ENCODE data around the gene HDLBP. TPM values are rescaled to one million over a fixed set of nuclear protein-coding genes. Genes with fewer than 3 reads are reported as not detected.

HDLBP gene
- total RNA-seq, 1 donor from 2014 or later = 922 TPM

DNA sequence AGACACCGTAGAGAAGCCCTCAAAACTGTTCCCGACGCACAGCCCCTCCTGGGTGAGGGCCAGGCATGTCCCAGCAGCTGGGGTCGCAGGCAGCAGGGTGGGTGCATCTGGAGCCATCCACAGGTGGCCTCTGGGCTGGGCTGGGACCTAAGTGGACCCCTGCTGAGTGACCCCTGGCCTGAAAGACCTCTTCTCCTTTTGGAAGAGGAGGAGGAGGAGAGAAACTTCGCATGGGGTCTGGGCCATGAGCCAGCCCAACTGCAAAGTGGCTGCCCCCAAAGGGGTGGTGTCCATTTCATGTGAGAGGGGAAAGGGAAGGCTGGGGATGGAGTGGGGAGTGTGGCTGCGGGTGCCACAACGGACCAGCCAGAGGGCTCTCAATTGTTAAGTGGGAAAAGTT lies 101.9 kb downstream of the HDLBP start:
- Mint-ChIP-seq H3K27me3 (ENCODE audit: low read depth, unreplicated experiment) (peaks cover 23% of the 10 kb centered on the region), H3K4me3 (ENCODE audit: unreplicated experiment) (no peak overlapping the region), H3K4me1 (ENCODE audit: low read depth, unreplicated experiment) (peaks cover 3% of the 10 kb centered on the region), H3K9me3 (ENCODE audit: unreplicated experiment) (peaks cover 3% of the 10 kb centered on the region), H3K27ac (ENCODE audit: unreplicated experiment) (no peak overlapping the region), H3K36me3 (ENCODE audit: low read depth, unreplicated experiment) (no peaks in the 10 kb centered on the region)
- Histone ChIP-seq H3K4me2 (ENCODE audit: low read length) (no peak overlapping the region), H3K27me3 (ENCODE audit: insufficient read depth, low read length) (peaks cover 5% of the 10 kb centered on the region), H3K9ac (ENCODE audit: low read length) (no peak overlapping the region), H3K79me2 (ENCODE audit: insufficient read depth, low read length) (no peaks in the 10 kb centered on the region), H3K4me1 (ENCODE audit: insufficient read depth, low read length) (no peaks in the 10 kb centered on the region), H3K36me3 (ENCODE audit: insufficient read depth, low read length) (no peaks in the 10 kb centered on the region), H3K27ac (ENCODE audit: low read depth, low read length) (no peak overlapping the region), H3K9me3 (ENCODE audit: insufficient read depth, low read depth, low read length) (no peaks in the 10 kb centered on the region), H3K4me3 (ENCODE audit: insufficient read depth, low read depth, low read length) (no peak overlapping the region), H2AFZ (ENCODE audit: low read depth, low read length) (no peak overlapping the region), H4K20me1 (ENCODE audit: insufficient read depth, low read length) (no peaks in the 10 kb centered on the region)
- TF ChIP-seq, protein P1, sequence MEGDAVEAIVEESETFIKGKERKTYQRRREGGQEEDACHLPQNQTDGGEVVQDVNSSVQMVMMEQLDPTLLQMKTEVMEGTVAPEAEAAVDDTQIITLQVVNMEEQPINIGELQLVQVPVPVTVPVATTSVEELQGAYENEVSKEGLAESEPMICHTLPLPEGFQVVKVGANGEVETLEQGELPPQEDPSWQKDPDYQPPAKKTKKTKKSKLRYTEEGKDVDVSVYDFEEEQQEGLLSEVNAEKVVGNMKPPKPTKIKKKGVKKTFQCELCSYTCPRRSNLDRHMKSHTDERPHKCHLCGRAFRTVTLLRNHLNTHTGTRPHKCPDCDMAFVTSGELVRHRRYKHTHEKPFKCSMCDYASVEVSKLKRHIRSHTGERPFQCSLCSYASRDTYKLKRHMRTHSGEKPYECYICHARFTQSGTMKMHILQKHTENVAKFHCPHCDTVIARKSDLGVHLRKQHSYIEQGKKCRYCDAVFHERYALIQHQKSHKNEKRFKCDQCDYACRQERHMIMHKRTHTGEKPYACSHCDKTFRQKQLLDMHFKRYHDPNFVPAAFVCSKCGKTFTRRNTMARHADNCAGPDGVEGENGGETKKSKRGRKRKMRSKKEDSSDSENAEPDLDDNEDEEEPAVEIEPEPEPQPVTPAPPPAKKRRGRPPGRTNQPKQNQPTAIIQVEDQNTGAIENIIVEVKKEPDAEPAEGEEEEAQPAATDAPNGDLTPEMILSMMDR (IDR thresholded peaks at IDR 0.05; ENCODE audit: insufficient read depth, low read depth, low read length) = no peak
- no peak for TF ChIP-seq EZH2 (IDR thresholded peaks at IDR 0.05; ENCODE audit: insufficient read depth, low read length)
- DNase-seq (ENCODE audit: low read depth) = no peak
- no peak for FAIRE-seq

DNA sequence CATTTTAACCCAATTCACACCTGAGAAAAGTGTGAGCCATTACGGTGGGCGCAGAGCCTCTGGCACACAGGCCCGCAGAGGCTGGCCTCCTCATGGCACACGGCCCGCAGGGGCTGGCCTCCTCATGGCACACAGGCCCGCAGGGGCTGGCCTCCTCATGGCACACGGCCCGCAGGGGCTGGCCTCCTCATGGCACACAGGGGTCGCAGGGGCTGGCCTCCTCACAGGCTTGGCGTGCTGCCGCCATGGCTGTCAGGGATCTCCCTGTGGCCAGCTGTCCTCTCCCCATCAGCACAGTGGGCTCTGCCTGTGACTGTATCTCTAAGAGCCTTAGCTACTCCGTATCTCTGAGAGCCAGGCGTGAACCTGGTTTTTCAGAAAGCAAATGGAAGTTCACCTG lies 102.4 kb downstream of the HDLBP start:
- no peak for FAIRE-seq
- peaks cover 3% of the 10 kb centered on the region for H3K4me1 Mint-ChIP-seq (ENCODE audit: low read depth, unreplicated experiment)
- H3K27me3 Mint-ChIP-seq (ENCODE audit: low read depth, unreplicated experiment) = peaks cover 23% of the 10 kb centered on the region

DNA sequence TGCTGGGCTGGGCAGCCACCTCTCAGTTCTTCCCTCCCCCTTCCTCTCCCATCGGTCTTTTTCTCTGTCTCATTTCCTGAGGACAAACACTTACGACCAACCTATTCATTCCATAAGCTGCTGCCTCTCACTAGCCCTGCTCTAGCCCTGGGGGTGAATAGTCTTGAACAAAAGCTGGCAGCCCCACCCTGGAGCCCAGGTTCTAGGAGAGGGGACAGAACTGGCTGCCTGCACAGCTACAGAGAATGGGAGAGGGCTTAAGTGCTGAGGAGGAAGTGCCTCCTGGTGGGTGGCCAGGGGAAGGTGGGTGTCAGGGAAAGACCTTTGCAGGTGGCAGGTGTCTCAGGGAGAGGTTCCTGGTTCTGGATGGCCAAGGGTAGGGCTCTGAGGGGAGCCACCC lies 104.2 kb downstream of the HDLBP start:
- Mint-ChIP-seq H3K9me3 (ENCODE audit: unreplicated experiment) (peaks cover 3% of the 10 kb centered on the region), H3K4me3 (ENCODE audit: unreplicated experiment) (no peak overlapping the region), H3K27ac (ENCODE audit: unreplicated experiment) (no peak overlapping the region), H3K36me3 (ENCODE audit: low read depth, unreplicated experiment) (no peaks in the 10 kb centered on the region), H3K4me1 (ENCODE audit: low read depth, unreplicated experiment) (peaks cover 3% of the 10 kb centered on the region), H3K27me3 (ENCODE audit: low read depth, unreplicated experiment) (peaks cover 23% of the 10 kb centered on the region)
- H4K20me1 ChIP-seq (ENCODE audit: insufficient read depth, low read length) = no peaks in the 10 kb centered on the region
- DNase-seq (ENCODE audit: low read depth) (no peak), FAIRE-seq (no peak)
- H3K4me1 ChIP-seq (ENCODE audit: insufficient read depth, low read length) = no peaks in the 10 kb centered on the region
- H3K9me3 ChIP-seq (ENCODE audit: insufficient read depth, low read depth, low read length) = no peaks in the 10 kb centered on the region
- no peak overlapping the region for H3K4me3 ChIP-seq (ENCODE audit: insufficient read depth, low read depth, low read length)
- H3K36me3 ChIP-seq (ENCODE audit: insufficient read depth, low read length) = no peaks in the 10 kb centered on the region
- no peak overlapping the region for H2AFZ ChIP-seq (ENCODE audit: low read depth, low read length)
- no peaks in the 10 kb centered on the region for H3K79me2 ChIP-seq (ENCODE audit: insufficient read depth, low read length)
- no peak overlapping the region for H3K27ac ChIP-seq (ENCODE audit: low read depth, low read length)
- no peak overlapping the region for H3K9ac ChIP-seq (ENCODE audit: low read length)
- TF ChIP-seq, protein P1 (IDR thresholded peaks at IDR 0.05; ENCODE audit: insufficient read depth, low read depth, low read length) = no peak
- no peak for TF ChIP-seq EZH2 (IDR thresholded peaks at IDR 0.05; ENCODE audit: insufficient read depth, low read length)
- H3K27me3 ChIP-seq (ENCODE audit: insufficient read depth, low read length) = peaks cover 5% of the 10 kb centered on the region
- H3K4me2 ChIP-seq (ENCODE audit: low read length) = no peak overlapping the region

More for the DNA sequence above, 102.4 kb downstream of the HDLBP start:
- Histone ChIP-seq H3K27ac (ENCODE audit: low read depth, low read length) (no peak overlapping the region), H3K27me3 (ENCODE audit: insufficient read depth, low read length) (peaks cover 5% of the 10 kb centered on the region), H3K9me3 (ENCODE audit: insufficient read depth, low read depth, low read length) (no peaks in the 10 kb centered on the region), H3K4me3 (ENCODE audit: insufficient read depth, low read depth, low read length) (no peak overlapping the region), H3K79me2 (ENCODE audit: insufficient read depth, low read length) (no peaks in the 10 kb centered on the region), H3K4me2 (ENCODE audit: low read length) (no peak overlapping the region), H4K20me1 (ENCODE audit: insufficient read depth, low read length) (no peaks in the 10 kb centered on the region), H3K9ac (ENCODE audit: low read length) (no peak overlapping the region), H2AFZ (ENCODE audit: low read depth, low read length) (no peak overlapping the region), H3K4me1 (ENCODE audit: insufficient read depth, low read length) (no peaks in the 10 kb centered on the region), H3K36me3 (ENCODE audit: insufficient read depth, low read length) (no peaks in the 10 kb centered on the region)
- DNase-seq (ENCODE audit: low read depth) = no peak
- Mint-ChIP-seq H3K4me3 (ENCODE audit: unreplicated experiment) (no peak overlapping the region), H3K36me3 (ENCODE audit: low read depth, unreplicated experiment) (no peaks in the 10 kb centered on the region), H3K9me3 (ENCODE audit: unreplicated experiment) (peaks cover 3% of the 10 kb centered on the region), H3K27ac (ENCODE audit: unreplicated experiment) (no peak overlapping the region)
- TF ChIP-seq, protein P1 (IDR thresholded peaks at IDR 0.05; ENCODE audit: insufficient read depth, low read depth, low read length) = no peak
- no peak for TF ChIP-seq EZH2 (IDR thresholded peaks at IDR 0.05; ENCODE audit: insufficient read depth, low read length)

All from astrocyte (in vitro differentiated cells and primary cell).